ENCODE measurements around the gene GRIN2A.

DNA sequence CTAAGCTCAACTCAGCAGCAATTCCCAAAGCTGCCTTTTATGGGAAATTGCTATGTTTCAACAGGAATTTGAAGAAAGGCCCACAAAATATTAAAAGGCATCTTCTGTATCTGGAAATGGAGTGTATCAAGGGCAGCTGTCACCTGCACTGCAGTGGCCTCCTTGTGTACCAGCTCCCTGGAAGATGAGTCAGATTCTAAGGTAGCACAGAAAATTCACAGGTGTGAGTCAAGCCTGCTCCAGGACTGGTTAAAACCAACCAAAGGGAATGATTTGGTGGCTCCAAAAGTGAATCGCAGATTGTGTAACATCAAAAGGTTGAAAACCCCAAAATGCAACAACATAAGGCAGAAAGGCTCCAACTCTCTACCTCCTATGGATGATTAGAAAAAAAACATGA, 296.4 kb downstream of the GRIN2A start:
- TF ChIP-seq, protein P1, sequence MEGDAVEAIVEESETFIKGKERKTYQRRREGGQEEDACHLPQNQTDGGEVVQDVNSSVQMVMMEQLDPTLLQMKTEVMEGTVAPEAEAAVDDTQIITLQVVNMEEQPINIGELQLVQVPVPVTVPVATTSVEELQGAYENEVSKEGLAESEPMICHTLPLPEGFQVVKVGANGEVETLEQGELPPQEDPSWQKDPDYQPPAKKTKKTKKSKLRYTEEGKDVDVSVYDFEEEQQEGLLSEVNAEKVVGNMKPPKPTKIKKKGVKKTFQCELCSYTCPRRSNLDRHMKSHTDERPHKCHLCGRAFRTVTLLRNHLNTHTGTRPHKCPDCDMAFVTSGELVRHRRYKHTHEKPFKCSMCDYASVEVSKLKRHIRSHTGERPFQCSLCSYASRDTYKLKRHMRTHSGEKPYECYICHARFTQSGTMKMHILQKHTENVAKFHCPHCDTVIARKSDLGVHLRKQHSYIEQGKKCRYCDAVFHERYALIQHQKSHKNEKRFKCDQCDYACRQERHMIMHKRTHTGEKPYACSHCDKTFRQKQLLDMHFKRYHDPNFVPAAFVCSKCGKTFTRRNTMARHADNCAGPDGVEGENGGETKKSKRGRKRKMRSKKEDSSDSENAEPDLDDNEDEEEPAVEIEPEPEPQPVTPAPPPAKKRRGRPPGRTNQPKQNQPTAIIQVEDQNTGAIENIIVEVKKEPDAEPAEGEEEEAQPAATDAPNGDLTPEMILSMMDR (IDR thresholded peaks at IDR 0.05): no peak
- TF ChIP-seq POLR2A (IDR thresholded peaks at IDR 0.05) (no peak), POLR2AphosphoS5 (IDR thresholded peaks at IDR 0.05) (no peak)
